ENCODE results near the gene PLTP. TPM values are rescaled to one million over a fixed set of nuclear protein-coding genes. Genes with fewer than 3 reads are reported as not detected.
A peak's percentile ranks its signal among the peaks of the same experiment; 100 is the strongest.

The PLTP gene
- polyA plus RNA-seq, 1 donor from 2014 or later = 7.0 TPM

- H3K4me2 ChIP-seq (ENCODE audit: low read length) = no peak overlapping the region
- H3K27ac ChIP-seq (ENCODE audit: low read length) = no peak overlapping the region
- H3K79me2 ChIP-seq (replicated peaks; ENCODE audit: insufficient read depth, low read length) = no peaks in the 10 kb centered on the region
- no peaks in the 10 kb centered on the region for H3K9me2 ChIP-seq (ENCODE audit: insufficient read depth, low read length)
- no peaks in the 10 kb centered on the region for H3K27me3 ChIP-seq (ENCODE audit: insufficient read depth, low read depth, low read length)
- no peaks in the 10 kb centered on the region for H3K9me3 ChIP-seq (ENCODE audit: low read length)
- H3F3A ChIP-seq (ENCODE audit: insufficient read depth, low read length, poor library complexity, severe bottlenecking) = no peaks in the 10 kb centered on the region
- H4K20me1 ChIP-seq (ENCODE audit: insufficient read depth) = no peaks in the 10 kb centered on the region
- no peak overlapping the region for H3K4me3 ChIP-seq (ENCODE audit: low read length)
- TF ChIP-seq EZH2 (IDR thresholded peaks at IDR 0.05; ENCODE audit: borderline replicate concordance, insufficient read depth, low read length, poor library complexity, severe bottlenecking) (no peak), RAD21 (conservative IDR thresholded peaks at IDR 0.05) (no peak), POLR2AphosphoS5 (IDR thresholded peaks at IDR 0.05) (no peak), EP300 (conservative IDR thresholded peaks at IDR 0.05; ENCODE audit: poor library complexity, severe bottlenecking) (no peak), SMC3 (conservative IDR thresholded peaks at IDR 0.05; ENCODE audit: poor library complexity) (no peak), MXI1 (conservative IDR thresholded peaks at IDR 0.05; ENCODE audit: poor library complexity, severe bottlenecking) (no peak), TAF1 (IDR thresholded peaks at IDR 0.05; ENCODE audit: low read depth) (no peak), CTCF (IDR thresholded peaks at IDR 0.05; ENCODE audit: poor library complexity, severe bottlenecking) (no peak)
- TF ChIP-seq, protein P1, sequence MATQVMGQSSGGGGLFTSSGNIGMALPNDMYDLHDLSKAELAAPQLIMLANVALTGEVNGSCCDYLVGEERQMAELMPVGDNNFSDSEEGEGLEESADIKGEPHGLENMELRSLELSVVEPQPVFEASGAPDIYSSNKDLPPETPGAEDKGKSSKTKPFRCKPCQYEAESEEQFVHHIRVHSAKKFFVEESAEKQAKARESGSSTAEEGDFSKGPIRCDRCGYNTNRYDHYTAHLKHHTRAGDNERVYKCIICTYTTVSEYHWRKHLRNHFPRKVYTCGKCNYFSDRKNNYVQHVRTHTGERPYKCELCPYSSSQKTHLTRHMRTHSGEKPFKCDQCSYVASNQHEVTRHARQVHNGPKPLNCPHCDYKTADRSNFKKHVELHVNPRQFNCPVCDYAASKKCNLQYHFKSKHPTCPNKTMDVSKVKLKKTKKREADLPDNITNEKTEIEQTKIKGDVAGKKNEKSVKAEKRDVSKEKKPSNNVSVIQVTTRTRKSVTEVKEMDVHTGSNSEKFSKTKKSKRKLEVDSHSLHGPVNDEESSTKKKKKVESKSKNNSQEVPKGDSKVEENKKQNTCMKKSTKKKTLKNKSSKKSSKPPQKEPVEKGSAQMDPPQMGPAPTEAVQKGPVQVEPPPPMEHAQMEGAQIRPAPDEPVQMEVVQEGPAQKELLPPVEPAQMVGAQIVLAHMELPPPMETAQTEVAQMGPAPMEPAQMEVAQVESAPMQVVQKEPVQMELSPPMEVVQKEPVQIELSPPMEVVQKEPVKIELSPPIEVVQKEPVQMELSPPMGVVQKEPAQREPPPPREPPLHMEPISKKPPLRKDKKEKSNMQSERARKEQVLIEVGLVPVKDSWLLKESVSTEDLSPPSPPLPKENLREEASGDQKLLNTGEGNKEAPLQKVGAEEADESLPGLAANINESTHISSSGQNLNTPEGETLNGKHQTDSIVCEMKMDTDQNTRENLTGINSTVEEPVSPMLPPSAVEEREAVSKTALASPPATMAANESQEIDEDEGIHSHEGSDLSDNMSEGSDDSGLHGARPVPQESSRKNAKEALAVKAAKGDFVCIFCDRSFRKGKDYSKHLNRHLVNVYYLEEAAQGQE (IDR thresholded peaks at IDR 0.05; ENCODE audit: borderline replicate concordance) = no peak
- H3K9ac ChIP-seq (ENCODE audit: low read length) = no peak overlapping the region
- H2AFZ ChIP-seq (ENCODE audit: low read depth, low read length) = no peak overlapping the region
- no peaks in the 10 kb centered on the region for H3K36me3 ChIP-seq (ENCODE audit: insufficient read depth, low read length)
These were observed 19.0 kb downstream of the PLTP start for GRCh38 chr20:45892828-45893500.

DNA sequence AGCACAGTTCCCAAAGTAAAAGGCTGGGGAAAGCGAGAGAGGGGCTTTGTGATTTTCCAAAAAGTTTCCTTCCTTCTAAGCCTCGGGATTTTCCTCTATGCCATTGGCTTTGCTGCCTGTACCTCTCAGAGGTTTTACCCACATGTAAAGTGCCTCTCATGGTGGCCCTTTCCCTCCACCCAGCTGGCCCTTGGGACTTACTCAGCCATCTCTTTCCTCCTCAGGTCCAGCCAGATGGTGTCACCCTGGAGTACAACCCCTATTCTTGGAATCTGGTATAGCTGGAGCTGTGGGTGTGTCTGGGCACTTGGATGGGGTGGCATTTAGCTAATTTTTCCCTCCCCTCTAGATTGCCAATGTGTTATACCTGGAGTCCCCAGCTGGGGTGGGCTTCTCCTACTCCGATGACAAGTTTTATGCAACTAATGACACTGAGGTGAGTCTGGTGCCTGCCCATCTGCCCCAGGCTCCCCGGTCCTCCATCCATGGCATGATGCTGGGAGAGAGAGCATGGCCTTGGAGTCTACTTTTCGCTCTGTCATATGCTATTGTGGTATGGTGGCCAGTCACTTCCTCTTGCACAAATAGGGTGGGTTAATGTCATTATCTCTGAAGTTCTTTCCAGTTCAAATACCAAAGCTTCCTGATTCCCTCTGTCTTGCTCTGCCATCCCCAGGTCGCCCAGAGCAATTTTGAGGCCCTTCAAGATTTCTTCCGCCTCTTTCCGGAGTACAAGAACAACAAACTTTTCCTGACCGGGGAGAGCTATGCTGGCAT lies 19.7 kb downstream of the PLTP start:
- H3F3A ChIP-seq (ENCODE audit: insufficient read depth, low read length, poor library complexity, severe bottlenecking) = no peaks in the 10 kb centered on the region
- no peaks in the 10 kb centered on the region for H3K79me2 ChIP-seq (replicated peaks; ENCODE audit: insufficient read depth, low read length)
- H3K36me3 ChIP-seq (ENCODE audit: insufficient read depth, low read length) = no peaks in the 10 kb centered on the region
- no peaks in the 10 kb centered on the region for H3K27me3 ChIP-seq (ENCODE audit: insufficient read depth, low read depth, low read length)
- H3K4me2 ChIP-seq (ENCODE audit: low read length) = peak overlapping the region; percentile 70
- no peak overlapping the region for H2AFZ ChIP-seq (ENCODE audit: low read depth, low read length)
- H3K4me3 ChIP-seq (ENCODE audit: low read length) = peak overlapping the region; percentile 98
- H3K9ac ChIP-seq (ENCODE audit: low read length) = peak overlapping the region; percentile 88
- H3K9me3 ChIP-seq (ENCODE audit: low read length) = no peaks in the 10 kb centered on the region
- H3K9me2 ChIP-seq (ENCODE audit: insufficient read depth, low read length) = no peaks in the 10 kb centered on the region
- no peak for TF ChIP-seq SMC3 (conservative IDR thresholded peaks at IDR 0.05; ENCODE audit: poor library complexity)
- peak; percentile 16 for TF ChIP-seq CTCF (IDR thresholded peaks at IDR 0.05; ENCODE audit: poor library complexity, severe bottlenecking)
- no peak for TF ChIP-seq RAD21 (conservative IDR thresholded peaks at IDR 0.05)
- no peak overlapping the region for H3K27ac ChIP-seq (ENCODE audit: low read length)
- H4K20me1 ChIP-seq (ENCODE audit: insufficient read depth) = no peaks in the 10 kb centered on the region

All from neural cell (in vitro differentiated cells).